Lower leg skin (tissue), 3 donors: Measurements from ENCODE around the gene FERD3L.

Experiments used
- CTCF ChIP-seq, 3 donors: fragments of 450-650 bp; IDR thresholded peaks; one replicate each; pipeline ENCODE4 v1.5.1; 2016; ENCODE audit warnings: antibody characterized with exemption in 3 of 3, mild to moderate bottlenecking in 3 of 3, moderate library complexity in 2 of 3
- POLR2A ChIP-seq, 2 donors: fragments of 450-650 bp; IDR thresholded peaks; one replicate each; pipeline ENCODE4 v1.6.1; 2016 to 2017; ENCODE audit warnings: antibody characterized with exemption in 2 of 2, mild to moderate bottlenecking in 1 of 2, moderate library complexity in 1 of 2

GRCh38 chr7:19099194-19099593 is 46.0 kb downstream of the FERD3L start:
- TF ChIP-seq CTCF (IDR thresholded peaks at IDR 0.05) (no peak), POLR2A (IDR thresholded peaks at IDR 0.05) (no peak)
